DND-41 (cell line): ENCODE data around the gene TPRX1.
"Not testable (repeated sequence)": the region's sequence is repeated elsewhere in the genome, so short reads cannot be mapped to it uniquely, and the experiment has no call there.

Experiments used
- ATAC-seq: fragments of 200-7000 bp; cut with Tn5 transposase; 3 replicates; pipeline ENCODE4 v1.9.1; 2021; ENCODE audit warnings: low read depth; ENCODE audit not compliant: insufficient read depth
- DNase-seq: peaks from one replicate; pipeline ENCODE4 v3.0.0-alpha.2; 2020
- H2AFZ ChIP-seq: 2 replicates; pipeline ENCODE4 v1.6.0; 2012; ENCODE audit warnings: low read depth, low read length
- H3K27ac ChIP-seq: 2 replicates; pipeline ENCODE4 v1.5.1; 2012; ENCODE audit warnings: low read length, inconsistent platforms
- H3K27me3 ChIP-seq: fragments of 200-600 bp; sonication (generic); 2 replicates; pipeline ENCODE4 v1.6.0; 2012; ENCODE audit warnings: low read length, mild to moderate bottlenecking, inconsistent platforms; ENCODE audit not compliant: insufficient read depth, poor library complexity
- H3K36me3 ChIP-seq: 2 replicates; pipeline ENCODE4 v1.5.1; 2012; ENCODE audit warnings: low read length, inconsistent platforms; ENCODE audit not compliant: insufficient read depth
- H3K4me1 ChIP-seq: 2 replicates; pipeline ENCODE4 v1.5.1; 2012; ENCODE audit warnings: mild to moderate bottlenecking, low read length; ENCODE audit not compliant: insufficient read depth
- H3K4me2 ChIP-seq: 2 replicates; pipeline ENCODE4 v1.6.0; 2012; ENCODE audit warnings: mild to moderate bottlenecking, moderate library complexity, low read length, inconsistent platforms; ENCODE audit not compliant: insufficient read depth
- H3K4me3 ChIP-seq, 2 experiments: fragments of 200-600 bp in 1 of 2; shearing (Covaris generic) in 1 of 2; 2 replicates each; pipeline ENCODE4 v1.5.1; 2012 to 2016; ENCODE audit warnings: inconsistent platforms in 2 of 2, low read length in 2 of 2, mild to moderate bottlenecking in 2 of 2, low read depth in 1 of 2, moderate library complexity in 1 of 2
- H3K79me2 ChIP-seq: 2 replicates; pipeline ENCODE4 v1.6.0; 2012; ENCODE audit warnings: low read length, inconsistent platforms; ENCODE audit not compliant: insufficient read depth
- H3K9ac ChIP-seq: 2 replicates; pipeline ENCODE4 v1.6.0; 2012; ENCODE audit warnings: low read depth, mild to moderate bottlenecking, inconsistent platforms, low read length, moderate library complexity
- H3K9me3 ChIP-seq: 2 replicates; pipeline ENCODE4 v1.5.1; 2012; ENCODE audit warnings: low read length, moderate library complexity, mild to moderate bottlenecking, inconsistent platforms; ENCODE audit not compliant: insufficient read depth, severe bottlenecking
- H4K20me1 ChIP-seq: 2 replicates; pipeline ENCODE4 v1.6.0; 2012; ENCODE audit warnings: low read length; ENCODE audit not compliant: insufficient read depth
- CTCF ChIP-seq: IDR thresholded peaks from 2 replicates; pipeline ENCODE4 v1.5.1; 2012; ENCODE audit warnings: borderline replicate concordance, low read length, moderate library complexity, mild to moderate bottlenecking; ENCODE audit not compliant: poor library complexity, severe bottlenecking; ENCODE audit errors: extremely low read depth
- EZH2 ChIP-seq: IDR thresholded peaks from 3 replicates; pipeline ENCODE4 v1.6.1; 2012; ENCODE audit warnings: borderline replicate concordance, low read depth, mild to moderate bottlenecking, moderate library complexity, low read length, inconsistent platforms; ENCODE audit not compliant: severe bottlenecking

Gene TPRX1

GRCh38 chr19:47803148-47803547 lies 1.2 kb downstream of the TPRX1 start:
- DNase-seq, H3K4me3 ChIP-seq, H3K9ac ChIP-seq, ATAC-seq, H2AFZ ChIP-seq, H3K27ac ChIP-seq, H4K20me1 ChIP-seq, H3K4me1 ChIP-seq, H3K4me2 ChIP-seq, H3K27me3 ChIP-seq, H3K79me2 ChIP-seq, H3K9me3 ChIP-seq, H3K36me3 ChIP-seq: not testable (repeated sequence)

DNA sequence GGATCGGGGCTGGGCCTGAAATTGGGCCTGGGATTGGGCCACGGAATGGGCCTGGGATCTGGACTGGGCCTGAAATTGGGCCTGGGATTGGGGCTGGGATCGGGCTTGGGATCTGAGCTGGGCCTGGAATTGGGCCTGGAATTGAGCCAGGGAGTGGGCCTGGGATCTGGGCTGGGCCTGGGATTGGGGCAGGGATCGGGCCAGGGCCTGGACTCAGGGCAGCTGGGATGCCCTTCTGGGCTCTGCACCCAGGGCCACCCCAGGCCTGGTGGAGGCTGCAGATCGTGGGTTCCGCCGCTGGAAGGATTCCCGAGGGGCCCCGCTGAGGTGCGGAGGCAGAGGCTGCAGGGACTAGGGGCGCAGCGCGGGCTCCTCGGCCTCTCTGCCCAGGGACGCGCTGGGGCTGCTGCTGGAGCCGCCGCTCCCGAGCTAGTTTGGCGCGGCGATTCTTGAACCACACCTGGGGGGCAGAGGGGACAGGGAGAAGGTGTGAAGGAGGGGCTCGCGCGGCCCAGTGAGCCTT lies 1.8 kb downstream of the TPRX1 start:
- Histone ChIP-seq H3K4me1 (no peaks in the 10 kb centered on the region), H3K79me2 (no peaks in the 10 kb centered on the region), H3K4me2 (no peak overlapping the region), H3K9me3 (peaks cover 4% of the 10 kb centered on the region), H4K20me1 (no peaks in the 10 kb centered on the region), H2AFZ (no peak overlapping the region), H3K27ac (no peak overlapping the region), H3K4me3 (no peak overlapping the region), H3K9ac (no peak overlapping the region), H3K36me3 (no peaks in the 10 kb centered on the region), H3K27me3 (peaks cover 3% of the 10 kb centered on the region)
- TF ChIP-seq CTCF (no peak), EZH2 (no peak)
- no peak for ATAC-seq
- no peak for DNase-seq

GRCh38 chr19:47801270-47801669 lies 3.1 kb downstream of the TPRX1 start:
- TF ChIP-seq CTCF (no peak), EZH2 (no peak)

DNA sequence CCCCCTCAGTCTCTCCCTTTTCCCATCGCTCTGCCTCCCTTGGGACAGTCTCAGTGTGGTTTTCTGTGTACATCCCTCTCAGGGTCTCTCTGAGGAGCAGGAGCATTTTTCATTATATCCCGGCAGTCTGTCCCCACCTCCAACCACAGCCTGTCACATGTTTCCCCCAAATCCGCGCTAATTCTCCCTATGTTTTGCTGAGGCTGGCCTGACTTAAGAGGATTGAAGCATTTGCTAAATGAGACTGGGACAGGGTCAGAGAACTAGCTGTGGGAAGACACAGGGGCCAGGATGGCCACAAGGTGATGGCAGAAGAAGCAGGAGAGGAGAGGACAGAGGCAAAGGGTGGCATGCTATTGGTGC lies 5.5 kb downstream of the TPRX1 start:
- H3K4me2 ChIP-seq, result no peak overlapping the region
- H4K20me1 ChIP-seq, result no peaks in the 10 kb centered on the region
- H3K27ac ChIP-seq, result no peak overlapping the region
- no peak overlapping the region for H2AFZ ChIP-seq
- ATAC-seq, result no peak
- H3K36me3 ChIP-seq, result no peaks in the 10 kb centered on the region
- no peak for DNase-seq
- no peak overlapping the region for H3K4me3 ChIP-seq
- TF ChIP-seq EZH2, result no peak
- TF ChIP-seq CTCF, result no peak
- H3K4me1 ChIP-seq, result no peaks in the 10 kb centered on the region
- H3K9me3 ChIP-seq, result peaks cover 4% of the 10 kb centered on the region
- H3K27me3 ChIP-seq, result peaks cover 3% of the 10 kb centered on the region
- no peak overlapping the region for H3K9ac ChIP-seq
- no peaks in the 10 kb centered on the region for H3K79me2 ChIP-seq

More at GRCh38 chr19:47801270-47801669, 3.1 kb downstream of the TPRX1 start:
- Histone ChIP-seq H3K9ac (no peak overlapping the region), H2AFZ (no peak overlapping the region), H3K27ac (no peak overlapping the region), H3K79me2 (no peaks in the 10 kb centered on the region), H3K9me3 (peaks cover 4% of the 10 kb centered on the region), H3K4me3 (no peak overlapping the region), H3K4me2 (no peak overlapping the region), H4K20me1 (no peaks in the 10 kb centered on the region), H3K4me1 (no peaks in the 10 kb centered on the region), H3K36me3 (no peaks in the 10 kb centered on the region), H3K27me3 (peaks cover 3% of the 10 kb centered on the region)
- DNase-seq (no peak), ATAC-seq (no peak)
